Skeletal muscle cell (primary cell): ENCODE measurements around the gene DEDD.

Experiments used
- DNase-seq: peaks from one replicate; pipeline ENCODE4 v3.0.0-alpha.2; 2010; ENCODE audit warnings: low read depth
- H3K4me3 ChIP-seq: 2 replicates; pipeline ENCODE4 v1.5.1; 2011; ENCODE audit warnings: low read depth, mild to moderate bottlenecking, control low read depth, low read length, moderate library complexity

DEDD gene, protein sequence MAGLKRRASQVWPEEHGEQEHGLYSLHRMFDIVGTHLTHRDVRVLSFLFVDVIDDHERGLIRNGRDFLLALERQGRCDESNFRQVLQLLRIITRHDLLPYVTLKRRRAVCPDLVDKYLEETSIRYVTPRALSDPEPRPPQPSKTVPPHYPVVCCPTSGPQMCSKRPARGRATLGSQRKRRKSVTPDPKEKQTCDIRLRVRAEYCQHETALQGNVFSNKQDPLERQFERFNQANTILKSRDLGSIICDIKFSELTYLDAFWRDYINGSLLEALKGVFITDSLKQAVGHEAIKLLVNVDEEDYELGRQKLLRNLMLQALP

DNA sequence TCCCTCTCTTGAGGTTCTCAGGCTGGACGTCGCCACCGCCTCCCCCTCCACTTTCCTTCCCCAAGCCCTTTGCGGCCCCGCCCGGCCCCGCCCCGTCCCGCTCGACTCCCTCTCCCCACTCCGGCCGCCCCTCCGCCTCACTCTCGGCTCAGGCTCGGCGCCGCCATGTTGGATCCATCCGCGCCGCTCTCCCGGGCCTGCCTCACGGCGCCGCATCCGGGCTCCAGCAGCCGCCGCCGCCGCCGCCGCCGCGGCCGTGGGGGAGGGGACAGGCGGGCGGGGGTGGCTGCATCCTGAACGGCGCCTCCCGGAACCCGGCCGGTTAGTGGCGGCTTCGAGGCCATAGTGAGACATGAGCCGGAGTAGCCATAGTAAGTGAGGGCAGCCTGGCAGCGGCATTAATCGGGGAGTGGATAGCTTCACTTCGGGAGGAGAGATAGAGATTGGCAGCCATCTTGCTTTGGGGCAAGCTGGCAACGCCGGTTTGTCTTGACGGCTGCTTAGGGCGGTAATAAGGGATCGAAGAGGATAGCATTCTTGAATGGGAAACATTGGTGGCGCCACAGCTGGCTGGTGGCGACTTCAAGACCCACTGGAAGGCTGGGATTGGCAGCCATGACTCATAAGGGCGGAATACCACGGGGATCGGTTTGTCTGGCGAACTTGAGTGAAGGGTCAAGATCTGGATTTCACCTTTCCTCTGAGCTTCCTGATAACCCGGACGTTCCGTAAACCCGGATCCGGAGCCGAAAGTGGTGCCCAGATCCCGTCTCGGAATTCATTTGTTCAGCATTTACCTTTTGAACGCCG lies at the start of gene DEDD:
Gene DEDD (minus strand): TSS at position 258 of the 810 bp plus-strand sequence. CDS start 8,205 bp downstream, outside the sequence.
- H3K4me3 ChIP-seq: peak within 1 kb of the TSS; percentile 84
- DNase-seq: peak; percentile 89

DNA sequence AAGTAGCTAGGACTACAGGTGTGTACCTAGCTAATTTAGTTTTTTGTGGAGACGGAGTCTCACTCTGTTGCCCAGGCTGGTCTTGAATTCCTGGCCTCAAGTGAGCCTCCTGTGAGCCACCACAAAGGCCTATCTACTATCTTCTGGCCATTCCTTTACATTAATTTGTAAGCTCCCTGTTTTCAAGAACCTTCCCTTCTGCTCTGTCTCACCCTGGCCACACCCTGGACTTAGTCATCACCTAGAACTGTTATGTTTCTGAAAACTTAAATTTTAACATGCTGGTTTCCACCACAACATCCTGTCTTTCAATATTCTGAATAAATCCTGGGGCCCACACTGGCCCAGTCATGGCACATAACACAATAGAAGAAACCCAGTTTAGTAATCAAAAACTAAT lies 49.7 kb upstream of the DEDD start:
- DNase-seq: no peak

DNA sequence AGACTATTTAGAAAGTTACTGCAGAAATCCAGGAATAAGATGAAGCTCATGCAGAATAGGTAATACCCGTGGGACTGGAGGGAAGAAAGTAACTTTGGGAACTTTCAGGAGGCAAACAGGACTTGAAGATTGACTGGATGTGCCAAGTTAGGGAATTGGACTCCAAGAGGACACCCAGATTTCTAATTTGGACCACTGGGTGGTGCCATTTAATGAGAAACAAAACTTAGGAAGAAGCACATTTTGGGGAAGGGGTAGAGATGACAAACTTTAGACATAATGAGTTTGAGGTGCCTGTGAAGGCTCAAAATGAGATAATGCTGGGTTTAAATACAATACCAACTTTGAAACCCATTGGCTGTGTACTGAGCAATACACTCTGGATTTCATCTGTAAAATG lies 48.2 kb upstream of the DEDD start:
- no peak overlapping the region for H3K4me3 ChIP-seq
- DNase-seq: no peak

More for the DNA sequence above, 49.7 kb upstream of the DEDD start:
- H3K4me3 ChIP-seq: no peak overlapping the region

DNA sequence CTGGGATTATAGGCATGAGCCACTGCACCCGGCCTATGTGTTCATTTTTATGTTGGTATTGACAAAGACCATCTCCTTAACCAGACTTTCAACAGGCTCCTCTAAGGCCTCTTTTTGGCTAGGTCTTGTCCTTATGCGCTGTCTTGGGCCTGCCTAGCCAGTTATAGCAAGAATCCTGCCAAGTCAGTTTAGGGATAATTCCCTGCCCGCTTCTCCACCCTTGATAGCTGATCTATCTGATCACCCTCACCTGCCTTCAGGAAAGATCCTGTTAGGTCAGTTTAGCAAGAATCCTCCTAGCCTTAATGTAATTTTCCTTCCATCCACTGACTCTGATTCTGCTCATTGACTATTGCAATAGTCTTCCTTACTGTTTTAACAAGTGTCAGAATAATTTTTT lies 47.2 kb upstream of the DEDD start:
- no peak overlapping the region for H3K4me3 ChIP-seq
- DNase-seq: no peak

DNA sequence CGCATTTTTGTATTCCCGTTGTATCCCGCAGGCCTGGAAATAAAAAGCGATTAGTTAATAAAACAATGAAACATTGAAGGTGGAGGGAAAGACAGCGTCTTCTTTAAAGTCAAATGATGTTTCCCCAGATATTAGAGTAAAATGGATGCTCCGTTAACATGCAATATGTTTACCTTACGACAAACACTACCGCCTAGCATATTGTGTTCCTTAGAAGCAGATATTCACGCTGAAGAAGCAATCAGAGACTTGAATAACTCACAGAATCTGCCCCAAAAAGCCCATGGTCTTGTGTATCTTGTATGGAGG lies 45.4 kb upstream of the DEDD start:
- H3K4me3 ChIP-seq: peak overlapping the region; percentile 89
- no peak for DNase-seq

DNA sequence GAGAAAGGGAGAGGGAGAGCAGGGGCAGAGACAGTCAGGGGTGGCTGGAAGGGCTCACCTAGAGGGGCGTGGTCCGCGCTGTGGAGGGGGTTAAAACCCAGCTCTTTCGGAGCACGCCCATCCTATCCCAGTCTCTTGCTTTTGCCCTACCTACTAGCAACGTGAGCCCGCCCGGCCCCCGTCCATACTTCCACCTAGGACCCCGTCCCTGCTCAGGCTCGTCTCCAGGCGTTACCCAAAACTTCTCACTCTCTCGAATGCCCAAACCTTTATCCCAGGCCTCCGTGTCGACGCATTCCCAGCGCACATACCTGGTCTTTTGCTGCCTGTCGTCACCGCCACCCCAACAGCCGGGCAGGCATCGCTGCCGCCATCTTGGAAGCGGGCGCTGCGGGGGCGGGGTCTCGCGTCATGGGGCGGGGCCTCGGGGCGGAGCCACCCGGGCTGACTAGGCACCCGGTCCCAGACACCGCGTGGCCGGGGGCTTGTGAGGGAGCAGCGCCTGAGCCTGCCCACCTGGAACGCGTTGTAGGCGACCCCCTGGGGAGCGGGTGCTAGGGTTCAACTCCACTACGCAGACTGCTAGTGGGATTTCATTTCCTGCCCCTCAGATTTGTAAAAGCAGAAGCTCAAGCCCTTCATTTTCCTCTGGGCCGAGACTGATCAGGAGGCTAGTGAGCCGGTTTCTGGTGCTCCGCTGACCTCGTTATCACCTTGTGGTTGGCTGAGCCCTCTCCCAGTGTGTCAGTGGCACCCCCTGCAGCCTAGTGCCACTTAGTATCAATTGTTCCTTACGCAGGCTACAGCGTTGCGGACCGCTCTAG lies 44.9 kb upstream of the DEDD start, which contains the start of gene B4GALT3:
Gene B4GALT3 (minus strand): TSS at position 396 of the 824 bp plus-strand sequence. CDS start 1,447 bp downstream, outside the sequence.
- DNase-seq: peak; percentile 41

DNA sequence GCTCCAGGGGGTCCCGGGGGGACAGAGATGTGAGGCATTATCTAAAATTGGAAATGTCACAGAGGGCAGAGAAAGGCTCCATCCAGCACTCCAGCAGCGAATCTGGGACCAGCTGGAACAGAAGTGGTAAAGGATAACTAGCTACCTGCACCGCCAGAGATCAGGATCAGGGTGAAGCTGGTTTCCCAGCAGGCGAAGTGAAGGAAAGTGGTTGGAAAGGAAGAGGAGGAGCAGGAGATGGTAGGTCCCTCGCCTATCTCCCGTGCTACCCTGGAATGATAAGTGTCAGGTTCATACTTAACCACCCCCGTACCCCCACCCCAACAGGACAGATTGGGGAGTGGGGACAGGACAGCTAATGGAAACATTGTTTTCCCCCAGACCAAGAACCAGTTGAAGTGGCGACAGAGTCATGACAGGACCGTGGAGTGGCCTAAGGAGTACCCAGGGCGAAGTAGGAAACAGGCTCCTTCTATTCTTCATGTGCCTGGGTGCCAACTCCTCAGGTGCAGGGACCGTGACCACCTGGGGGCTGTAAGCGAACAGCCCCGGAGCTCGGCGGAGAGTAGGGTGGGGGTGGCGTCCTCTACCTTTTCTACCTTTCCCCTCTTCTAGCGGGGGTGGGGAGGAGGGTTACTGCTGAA lies 44.1 kb upstream of the DEDD start:
- no peak for DNase-seq
- H3K4me3 ChIP-seq: peak overlapping the region; percentile 89

More for the DNA sequence above, 44.9 kb upstream of the DEDD start, which contains the start of gene B4GALT3:
- peak within 1 kb of the TSS; percentile 89 for H3K4me3 ChIP-seq

DNA sequence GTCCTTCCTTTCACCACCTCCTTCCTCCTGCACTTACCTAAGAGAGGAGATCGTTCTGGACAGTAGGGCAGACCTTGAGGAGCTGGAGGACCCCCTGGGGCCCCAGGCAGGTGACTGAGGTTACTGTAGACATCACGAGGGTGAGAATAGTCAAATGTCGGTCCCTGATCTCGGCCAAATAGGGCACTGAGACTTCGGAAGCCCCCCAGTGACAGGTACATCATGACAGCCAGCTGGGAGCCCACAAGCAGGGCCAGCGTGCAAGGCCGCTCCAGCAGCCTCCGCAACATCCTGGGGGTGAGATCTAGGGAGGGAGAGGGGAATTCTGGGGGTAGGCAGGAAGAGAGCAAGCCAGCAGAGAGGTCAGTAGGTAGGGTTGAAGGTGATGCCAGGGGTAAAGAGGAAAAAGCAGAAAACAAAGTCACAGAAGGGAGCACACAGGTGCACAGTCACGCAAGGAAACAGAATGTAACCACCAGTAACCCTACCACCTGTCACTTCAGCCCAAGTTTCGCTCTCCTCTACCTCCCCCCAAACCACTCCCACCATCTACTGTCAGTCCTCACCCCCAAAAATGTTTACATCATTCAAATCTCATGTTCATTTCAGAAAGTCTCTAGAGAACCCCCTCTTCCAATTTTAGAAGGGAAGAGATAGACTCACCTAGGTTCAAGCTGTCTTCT lies 43.4 kb upstream of the DEDD start:
- peak overlapping the region; percentile 89 for H3K4me3 ChIP-seq
- no peak for DNase-seq

DNA sequence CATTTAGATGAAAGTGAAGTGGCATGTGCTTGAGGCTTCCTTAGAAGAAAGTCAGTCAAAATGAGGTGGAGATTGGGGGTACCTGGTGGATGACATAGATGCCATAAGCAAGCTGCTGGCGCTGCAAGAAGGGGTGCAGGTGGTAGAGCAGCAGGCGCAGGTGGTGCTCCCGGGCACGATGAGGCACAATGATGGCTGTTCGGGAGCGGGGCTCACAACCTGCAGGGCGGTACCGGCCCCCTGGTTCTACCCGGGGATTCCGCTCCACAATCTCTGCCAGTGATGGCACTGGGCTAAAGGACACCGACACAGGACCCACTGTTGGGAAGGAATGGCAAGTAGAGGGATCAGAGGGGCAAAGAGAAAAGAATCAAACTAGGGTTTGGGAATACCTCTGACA lies 42.4 kb upstream of the DEDD start:
- DNase-seq: no peak

DNA sequence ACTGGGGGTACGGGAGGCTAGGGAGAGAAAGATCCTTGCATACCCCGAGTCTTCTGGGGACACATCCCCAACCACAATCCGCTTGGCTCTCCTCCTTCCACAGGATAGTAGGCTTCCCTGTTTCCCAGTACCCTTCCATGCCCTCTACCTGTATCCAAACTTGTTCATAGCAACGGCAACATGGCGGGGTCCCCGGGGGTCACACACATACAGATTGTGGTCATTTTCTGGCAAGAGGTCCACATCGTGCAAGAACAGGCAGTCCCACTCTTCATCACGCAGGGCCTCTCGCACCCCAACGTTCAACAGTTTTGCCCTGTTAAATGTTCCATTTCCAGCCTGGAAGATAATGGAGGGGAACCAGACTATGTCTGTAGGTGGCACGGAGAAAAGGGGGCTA lies 41.2 kb upstream of the DEDD start:
- no peak for DNase-seq
- H3K4me3 ChIP-seq: no peak overlapping the region

More for the DNA sequence above, 42.4 kb upstream of the DEDD start:
- no peak overlapping the region for H3K4me3 ChIP-seq

DNA sequence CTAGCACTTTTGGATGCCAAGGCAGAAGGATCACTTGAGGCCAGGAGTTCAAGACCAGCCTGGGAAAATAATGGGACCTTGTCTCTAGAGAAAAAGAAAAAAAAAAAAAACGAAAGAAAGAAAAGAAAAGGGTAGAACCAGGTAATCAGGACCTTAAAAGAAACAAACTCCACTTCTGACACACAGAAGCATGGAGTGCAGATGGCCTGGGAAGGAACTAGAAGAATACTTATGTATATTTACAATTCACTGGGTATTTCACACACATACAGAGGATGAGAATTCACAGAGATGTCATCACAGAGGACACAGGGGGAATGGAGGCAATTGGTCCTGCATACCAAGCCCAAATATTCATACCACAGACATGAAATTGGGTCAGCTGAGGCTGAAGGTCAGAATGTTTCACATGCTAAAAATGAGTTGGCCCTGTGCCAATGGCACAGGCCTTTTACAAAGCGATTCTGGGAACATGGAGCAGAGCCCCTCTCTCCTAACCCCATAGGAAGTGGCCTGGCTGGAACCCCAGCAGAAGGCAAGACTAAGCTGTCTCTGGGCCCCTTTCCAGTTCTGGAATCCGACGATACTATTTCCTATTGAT lies 40.4 kb upstream of the DEDD start:
- DNase-seq: peak; percentile 100
- H3K4me3 ChIP-seq: no peak overlapping the region

DNA sequence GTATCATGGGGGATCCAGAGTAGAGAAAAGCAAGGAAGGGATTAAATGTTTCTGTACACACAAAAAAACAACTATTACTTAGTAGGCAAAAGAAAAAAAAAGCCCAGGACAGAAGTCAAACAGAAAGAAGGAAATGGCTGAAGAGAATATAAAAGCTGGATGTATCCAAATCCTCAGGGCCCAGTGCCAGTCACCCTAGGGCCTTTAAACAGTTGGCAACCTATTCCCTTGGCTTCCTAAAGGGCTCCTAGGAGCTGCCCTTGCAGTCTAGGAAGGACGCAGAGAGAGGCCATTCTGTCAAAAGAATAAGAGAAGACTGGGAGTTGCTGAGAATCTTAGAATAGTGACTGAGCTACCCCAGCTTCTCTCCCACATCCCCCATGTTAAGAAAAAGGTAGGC lies 39.9 kb upstream of the DEDD start:
- H3K4me3 ChIP-seq: no peak overlapping the region
- no peak for DNase-seq

DNA sequence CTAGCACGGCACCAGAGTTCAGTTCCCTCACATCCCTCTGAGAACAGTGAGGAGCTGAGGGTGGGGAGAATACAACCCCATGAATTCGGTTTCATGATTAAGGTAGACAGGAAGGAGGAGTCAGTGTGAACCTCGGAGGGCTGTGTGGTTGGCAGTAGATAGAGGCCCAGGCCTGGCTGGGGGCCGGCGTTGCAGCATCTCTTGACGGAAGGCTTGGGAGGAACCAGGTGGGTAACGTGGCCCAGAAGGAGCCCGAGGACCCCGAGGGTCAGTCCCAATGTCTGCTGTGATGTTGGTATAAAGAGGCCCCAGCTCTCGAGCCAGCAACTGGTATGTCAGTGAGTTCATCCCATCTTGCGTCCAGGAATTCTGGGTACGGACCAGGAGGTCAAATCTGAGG lies 39.2 kb upstream of the DEDD start:
- DNase-seq: no peak
- no peak overlapping the region for H3K4me3 ChIP-seq

DNA sequence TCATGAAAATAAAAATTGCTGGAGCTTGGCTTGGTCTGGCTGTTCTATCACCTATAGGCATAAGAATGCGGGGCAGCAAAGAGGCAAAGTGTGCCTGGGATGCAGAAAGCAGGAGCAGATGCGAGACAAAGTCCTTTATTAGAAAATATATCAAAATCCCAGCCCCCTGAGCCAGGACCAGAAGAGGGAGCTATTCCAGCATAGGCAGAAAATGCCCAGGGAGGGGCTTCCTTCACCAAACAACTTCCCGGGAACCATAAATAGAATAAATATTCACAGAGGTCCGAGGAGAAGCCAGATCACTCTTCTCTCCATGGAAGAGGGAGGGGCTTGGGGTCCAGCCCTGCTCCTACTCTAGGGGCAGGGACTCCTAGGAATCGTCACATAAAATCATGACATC lies 38.7 kb upstream of the DEDD start:
- H3K4me3 ChIP-seq: no peak overlapping the region
- DNase-seq: no peak

DNA sequence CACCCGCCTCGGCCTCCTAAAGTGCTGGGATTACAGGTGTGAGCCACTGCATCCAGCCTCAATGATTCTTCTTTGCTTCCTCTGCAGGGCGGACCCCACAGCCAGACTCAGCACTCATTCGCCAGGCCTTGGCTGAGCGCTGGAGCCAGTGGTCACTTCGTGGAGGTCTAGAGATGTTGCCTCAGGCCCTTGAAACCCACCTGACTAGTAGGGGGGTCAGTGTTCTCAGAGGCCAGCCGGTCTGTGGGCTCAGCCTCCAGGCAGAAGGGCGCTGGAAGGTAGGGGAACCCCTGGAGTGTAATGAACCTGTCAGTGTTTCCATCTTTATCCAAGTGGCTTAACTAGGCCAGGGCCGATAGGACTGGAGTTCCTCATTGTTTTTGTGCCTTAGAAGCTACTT lies 36.4 kb upstream of the DEDD start:
- no peak for DNase-seq
- H3K4me3 ChIP-seq: no peak overlapping the region

DNA sequence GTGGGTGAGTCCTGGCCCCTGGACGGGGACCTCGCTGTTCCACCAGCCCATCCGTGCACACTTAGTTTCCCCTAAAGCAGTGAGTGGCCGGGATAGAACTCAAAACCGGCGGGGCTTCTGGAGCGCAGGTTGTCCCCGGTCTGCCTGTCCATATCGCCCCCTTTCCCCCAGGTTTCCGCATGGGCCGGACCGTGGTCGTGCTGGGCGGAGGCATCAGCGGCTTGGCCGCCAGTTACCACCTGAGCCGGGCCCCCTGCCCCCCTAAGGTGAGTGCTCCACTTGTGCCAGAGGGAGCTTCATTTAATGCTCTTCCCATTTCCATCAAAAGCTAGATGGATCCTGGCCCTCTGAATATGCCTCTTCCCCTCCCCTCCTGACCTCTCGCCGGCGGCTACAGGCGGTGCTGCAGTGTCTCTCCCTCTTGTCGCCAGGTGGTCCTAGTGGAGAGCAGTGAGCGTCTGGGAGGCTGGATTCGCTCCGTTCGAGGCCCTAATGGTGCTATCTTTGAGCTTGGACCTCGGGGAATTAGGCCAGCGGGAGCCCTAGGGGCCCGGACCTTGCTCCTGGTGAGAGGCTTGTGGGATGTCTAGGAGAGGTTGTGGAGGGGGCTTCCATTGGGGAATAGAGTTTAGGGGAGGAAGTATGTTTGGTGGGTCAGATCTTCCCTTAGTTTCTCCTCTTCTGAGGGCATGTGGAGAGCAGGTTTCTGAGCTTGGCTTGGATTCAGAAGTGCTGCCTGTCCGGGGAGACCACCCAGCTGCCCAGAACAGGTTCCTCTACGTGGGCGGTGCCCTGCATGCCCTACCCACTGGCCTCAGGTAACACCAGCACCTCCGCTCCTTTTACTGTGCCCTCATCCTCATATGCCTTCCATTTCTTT lies 34.4 kb upstream of the DEDD start:
- H3K4me3 ChIP-seq: peak overlapping the region; percentile 72
- DNase-seq: no peak

DNA sequence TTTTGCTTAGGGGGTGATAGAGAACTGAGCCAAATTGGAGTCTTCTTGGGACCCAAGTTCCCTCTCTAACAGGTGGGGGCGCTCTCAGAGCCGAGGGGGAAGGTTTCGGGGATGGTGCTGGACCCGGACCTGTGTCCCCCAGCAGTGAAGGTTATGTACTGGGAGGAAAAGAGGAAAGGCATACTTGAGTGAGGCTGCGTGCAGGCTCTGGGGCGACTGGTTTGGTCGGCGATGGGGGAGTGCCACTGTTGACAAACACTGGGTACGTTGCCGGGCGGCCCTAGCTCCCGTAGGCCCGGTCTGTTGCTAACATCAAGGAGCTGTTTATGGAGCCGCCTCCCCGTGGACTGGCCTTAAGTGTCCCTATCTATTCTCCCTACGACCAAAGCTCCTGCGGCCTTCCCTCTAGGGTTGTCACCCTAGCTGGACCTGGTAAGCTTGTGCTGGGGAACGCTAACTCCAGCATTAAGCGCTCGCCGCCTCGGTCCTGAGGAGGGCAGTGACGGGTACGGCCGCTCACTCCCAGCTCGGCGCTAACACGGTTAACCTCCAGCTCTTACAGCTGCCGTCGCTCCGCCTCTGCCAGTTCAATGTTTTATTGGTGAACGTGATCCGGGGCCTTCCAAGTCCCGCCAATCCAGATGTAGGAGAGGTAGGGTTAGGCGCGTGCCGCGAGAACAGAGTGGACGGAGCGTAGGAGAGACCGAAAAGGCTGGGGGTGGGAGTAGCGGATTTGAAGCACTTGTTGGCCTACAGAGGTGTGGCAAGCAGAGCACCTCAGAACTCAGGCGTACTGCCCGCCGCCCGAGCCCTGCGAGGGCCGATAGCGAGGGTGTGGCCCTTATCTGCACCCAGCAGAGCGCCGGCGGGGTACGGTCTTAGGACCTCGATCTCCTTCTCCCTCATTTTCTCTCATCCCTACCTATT lies 33.5 kb upstream of the DEDD start, which contains the start of gene PPOX:
Gene PPOX (plus strand): TSS at position 685 of the 927 bp plus-strand sequence. CDS start 422 bp downstream, outside the sequence.
- DNase-seq: peak; percentile 95

More for the DNA sequence above, 33.5 kb upstream of the DEDD start, which contains the start of gene PPOX:
- peak within 1 kb of the TSS; percentile 72 for H3K4me3 ChIP-seq
